Dermis microvascular lymphatic vessel endothelial cell (primary cell): ENCODE measurements around the gene SPDYE18. TPM values are rescaled to one million over a fixed set of nuclear protein-coding genes. Genes with fewer than 3 reads are reported as not detected.
"Not testable (repeated sequence)": the region's sequence is repeated elsewhere in the genome, so short reads cannot be mapped to it uniquely, and the experiment has no call there.

Experiments used
- DNase-seq, 2 donors: peaks; one replicate each; pipeline versions ENCODE4 v3.0.0 to v3.0.0-alpha.2; 2010; ENCODE audit warnings: low read depth in 2 of 2
- total RNA-seq: library from RNA; depleted of rRNA; stranded (reverse); fragments of >200 nt; gene quantifications from 2 replicates; pipeline ENCODE4 v1.2.1, GENCODE V29; 2014

Gene SPDYE18
- total RNA-seq, 1 donor from 2014 or later = 0.26 TPM

GRCh38 chr7:77006127-77007110 is 55.9 kb downstream of the SPDYE18 start:
- DNase-seq = not testable (repeated sequence)

GRCh38 chr7:77005461-77006057 is 56.8 kb downstream of the SPDYE18 start:
- DNase-seq = not testable (repeated sequence)

GRCh38 chr7:77004151-77004550 is 58.2 kb downstream of the SPDYE18 start:
- not testable (repeated sequence) for DNase-seq

GRCh38 chr7:77003241-77003640 is 59.1 kb downstream of the SPDYE18 start:
- DNase-seq = not testable (repeated sequence)

- DNase-seq = not testable (repeated sequence)
Observed at GRCh38 chr7:77002678-77003233, 59.6 kb downstream of the SPDYE18 start.

- DNase-seq = not testable (repeated sequence)
Observed at GRCh38 chr7:77002104-77002503, 60.3 kb downstream of the SPDYE18 start.

Other genes starting within 250 kb of the SPDYE18 start
- not detected in 2 replicates for gene SPDYE17, start 30.2 kb downstream of the SPDYE18 start, total RNA-seq
- 0.26 and 1.5 TPM in 2 replicates for gene CCDC146, start 60.1 kb upstream of the SPDYE18 start, total RNA-seq
- 0.13 and 0.25 TPM in 2 replicates for gene FGL2, start 137.3 kb upstream of the SPDYE18 start, total RNA-seq